H1 (cell line): ENCODE data around the gene APH1B. TPM values are rescaled to one million over a fixed set of nuclear protein-coding genes. Genes with fewer than 3 reads are reported as not detected.

Experiments
- CTCF ChIA-PET: fragments of 300-600 bp; sonication (Branson Sonifier 250); formaldehyde crosslinking; loops from one replicate; lab custom pipeline; 2021; ENCODE audit not compliant: partially characterized antibody; lab: Charles Lee
- POLR2A ChIA-PET: fragments of 300-600 bp; sonication (Branson Sonifier 250); formaldehyde crosslinking; loops from one replicate; lab custom pipeline; 2021; ENCODE audit warnings: inconsistent platforms; ENCODE audit not compliant: partially characterized antibody; lab: Charles Lee
- DNase-seq, 2 experiments: peaks; one replicate each; pipeline versions ENCODE4 v3.0.0 to v3.0.0-alpha.2; 2010 to 2022; ENCODE audit warnings: low spot score in 2 of 2, low read depth in 1 of 2, mixed read lengths in 1 of 2
- FAIRE-seq: peaks from 2 replicates; lab custom pipeline; 2011; peaks lifted over from hg19 to GRCh38; lab: Jason Lieb, UNC
- H2AFZ ChIP-seq: 2 replicates; pipeline ENCODE4 v1.8.1; 2012; ENCODE audit warnings: low read length, inconsistent platforms
- H2AK5ac ChIP-seq: 2 replicates; pipeline ENCODE4 v1.6.1; 2013; ENCODE audit warnings: low read depth, low read length
- H2BK120ac ChIP-seq: replicated peaks from 2 replicates; pipeline ENCODE3; 2013; ENCODE audit warnings: low read depth, low read length, inconsistent platforms
- H2BK12ac ChIP-seq: 2 replicates; pipeline ENCODE4 v1.6.1; 2013; ENCODE audit warnings: low read depth, low read length
- H2BK15ac ChIP-seq: 2 replicates; pipeline ENCODE4 v1.6.1; 2013; ENCODE audit warnings: low read length
- H2BK20ac ChIP-seq: 2 replicates; pipeline ENCODE4 v1.6.1; 2013; ENCODE audit warnings: low read length
- H2BK5ac ChIP-seq: 2 replicates; pipeline ENCODE4 v1.6.1; 2013; ENCODE audit warnings: low read depth, low read length
- H3K14ac ChIP-seq: 2 replicates; pipeline ENCODE4 v1.6.1; 2013; ENCODE audit warnings: inconsistent platforms; ENCODE audit not compliant: insufficient read length
- H3K18ac ChIP-seq: 2 replicates; pipeline ENCODE4 v1.6.1; 2013; ENCODE audit warnings: low read length; ENCODE audit errors: extremely low read depth
- H3K23ac ChIP-seq: 2 replicates; pipeline ENCODE4 v1.6.1; 2013; ENCODE audit warnings: inconsistent platforms; ENCODE audit not compliant: insufficient read length
- H3K23me2 ChIP-seq: 2 replicates; pipeline ENCODE4 v1.6.1; 2013; ENCODE audit warnings: low read depth, low read length
- H3K27ac ChIP-seq: 2 replicates; pipeline ENCODE4 v1.6.1; 2011; ENCODE audit warnings: low read depth, low read length, inconsistent platforms
- H3K27me3 ChIP-seq, 4 experiments: replicated peaks in 1 of 4; 1 replicate in 1 of 4; 2 replicates in 3 of 4; pipeline versions ENCODE4 v1.6.1 to v1.8.1; 2011 to 2013; ENCODE audit warnings: low read length in 3 of 4, mild to moderate bottlenecking in 3 of 4, inconsistent platforms in 2 of 4, mixed read lengths in 2 of 4, moderate library complexity in 1 of 4; ENCODE audit not compliant: control insufficient read depth in 3 of 4, insufficient read depth in 3 of 4; ENCODE audit errors: extremely low read depth in 1 of 4
- H3K36me3 ChIP-seq, 4 experiments: 2 replicates each; pipeline versions ENCODE4 v1.6.1 to v1.8.1; 2011 to 2013; ENCODE audit warnings: mild to moderate bottlenecking in 4 of 4, low read length in 3 of 4, moderate library complexity in 2 of 4, control low read depth in 1 of 4, inconsistent platforms in 1 of 4; ENCODE audit not compliant: insufficient read depth in 4 of 4, control insufficient read depth in 2 of 4
- H3K4ac ChIP-seq: replicated peaks from 2 replicates; pipeline ENCODE3; 2013; ENCODE audit warnings: low read length, low read depth, mixed read lengths, inconsistent platforms; ENCODE audit not compliant: insufficient read length
- H3K4me1 ChIP-seq, 4 experiments: replicated peaks in 1 of 4; 1 replicate in 1 of 4; 2 replicates in 3 of 4; pipeline versions ENCODE4 v1.6.1 to v1.8.1; 2011 to 2013; ENCODE audit warnings: low read length in 3 of 4, inconsistent platforms in 2 of 4, mixed read lengths in 1 of 4; ENCODE audit not compliant: insufficient read depth in 4 of 4, control insufficient read depth in 3 of 4
- H3K4me2 ChIP-seq, 2 experiments: 2 replicates each; pipeline versions ENCODE4 v1.6.1 to v1.8.1; 2011 to 2013; ENCODE audit warnings: low read depth in 2 of 2, low read length in 2 of 2, control low read depth in 1 of 2, inconsistent platforms in 1 of 2, mild to moderate bottlenecking in 1 of 2; ENCODE audit not compliant: insufficient read depth in 1 of 2
- H3K4me3 ChIP-seq, 4 experiments: fragments of 200-600, 300-600 bp in 1 of 4; sonication (generic), shearing (Covaris generic), sonication (Bioruptor Twin) in 1 of 4; 2 replicates each; pipeline versions ENCODE4 v1.5.1 to v1.8.1; 2011 to 2016; ENCODE audit warnings: low read length in 4 of 4, low read depth in 3 of 4, control low read depth in 2 of 4, inconsistent platforms in 2 of 4, mild to moderate bottlenecking in 2 of 4, mixed read lengths in 1 of 4, moderate library complexity in 1 of 4; ENCODE audit not compliant: insufficient read depth in 2 of 4; ENCODE audit errors: extremely low read depth in 1 of 4
- H3K56ac ChIP-seq: replicated peaks from 2 replicates; pipeline ENCODE3; 2013; ENCODE audit warnings: low read depth, mild to moderate bottlenecking, mixed read lengths, low read length, inconsistent platforms; ENCODE audit not compliant: insufficient read length
- H3K79me1 ChIP-seq: 2 replicates; pipeline ENCODE4 v1.6.1; 2013; ENCODE audit warnings: low read depth, low read length, control low read depth
- H3K79me2 ChIP-seq, 2 experiments: 2 replicates each; pipeline versions ENCODE4 v1.6.1 to v1.8.1; 2012 to 2013; ENCODE audit warnings: low read length in 2 of 2, mild to moderate bottlenecking in 2 of 2, inconsistent platforms in 1 of 2; ENCODE audit not compliant: insufficient read depth in 2 of 2, control insufficient read depth in 1 of 2
- H3K9ac ChIP-seq, 4 experiments: replicated peaks in 1 of 4; 1 replicate in 1 of 4; 2 replicates in 3 of 4; pipeline versions ENCODE4 v1.6.1 to v1.8.1; 2011 to 2013; ENCODE audit warnings: low read depth in 3 of 4, low read length in 3 of 4, control low read depth in 2 of 4, mild to moderate bottlenecking in 2 of 4, moderate library complexity in 2 of 4, inconsistent platforms in 1 of 4; ENCODE audit errors: extremely low read depth in 1 of 4
- H3K9me3 ChIP-seq, 2 experiments: 2 replicates each; pipeline versions ENCODE4 v1.6.1 to v1.8.1; 2012 to 2013; ENCODE audit warnings: mild to moderate bottlenecking in 2 of 2, moderate library complexity in 2 of 2, control low read depth in 1 of 2, inconsistent platforms in 1 of 2, low read depth in 1 of 2, low read length in 1 of 2, mixed read lengths in 1 of 2; ENCODE audit not compliant: insufficient read depth in 2 of 2
- H4K20me1 ChIP-seq, 2 experiments: replicated peaks in 1 of 2; 2 replicates each; pipeline versions ENCODE3 to v1.8.1; 2011 to 2013; ENCODE audit warnings: inconsistent platforms in 2 of 2, low read length in 2 of 2, mild to moderate bottlenecking in 1 of 2; ENCODE audit not compliant: insufficient read depth in 2 of 2, control insufficient read depth in 1 of 2
- H4K5ac ChIP-seq: 2 replicates; pipeline ENCODE4 v1.6.1; 2013; ENCODE audit warnings: low read length, low read depth, mixed read lengths, inconsistent platforms; ENCODE audit not compliant: insufficient read length
- H4K8ac ChIP-seq: 2 replicates; pipeline ENCODE4 v1.8.0; 2013; ENCODE audit warnings: mild to moderate bottlenecking, moderate library complexity, low read length, inconsistent platforms; ENCODE audit not compliant: insufficient read depth; ENCODE audit errors: extremely low read depth
- H4K91ac ChIP-seq: replicated peaks from 2 replicates; pipeline ENCODE3; 2013; ENCODE audit warnings: low read length, mixed read lengths, inconsistent platforms; ENCODE audit not compliant: insufficient read length
- ASH2L ChIP-seq: fragments of 200-600, 300-600 bp; sonication (generic); IDR thresholded peaks from one replicate; pipeline ENCODE4 v1.7.1; 2017; ENCODE audit warnings: low read length
- BACH1 ChIP-seq: IDR thresholded peaks from 2 replicates; pipeline ENCODE4 v1.6.1; 2012; ENCODE audit warnings: low read length, improper control_type of control experiment
- CBX5 ChIP-seq: fragments of 300-800, 300-1000 bp; sonication (generic); IDR thresholded peaks from 2 replicates; pipeline ENCODE4 v1.7.1; 2016; ENCODE audit warnings: antibody characterized with exemption, low read length, low read depth
- CREB1 ChIP-seq: IDR thresholded peaks from 2 replicates; pipeline ENCODE4 v1.6.1; 2012; ENCODE audit warnings: inconsistent platforms
- EGR1 ChIP-seq: IDR thresholded peaks from 2 replicates; pipeline ENCODE4 v1.6.1; 2011; ENCODE audit warnings: low read depth, low read length, borderline replicate concordance
- FOSL1 ChIP-seq: IDR thresholded peaks from 2 replicates; pipeline ENCODE4 v1.6.1; 2011; ENCODE audit warnings: mild to moderate bottlenecking, low read depth, low read length, moderate library complexity; ENCODE audit not compliant: insufficient read depth
- GTF2F1 ChIP-seq: IDR thresholded peaks from 2 replicates; pipeline ENCODE4 v1.6.1; 2012; ENCODE audit warnings: low read depth, low read length, improper control_type of control experiment, borderline replicate concordance
- HDAC6 ChIP-seq: IDR thresholded peaks from one replicate; pipeline ENCODE4 v1.7.1; 2012; ENCODE audit warnings: low read depth, mild to moderate bottlenecking, inconsistent platforms, low read length, moderate library complexity
- MAX ChIP-seq: IDR thresholded peaks from 2 replicates; pipeline ENCODE4 v1.6.1; 2012; ENCODE audit warnings: inconsistent platforms
- POLR2A ChIP-seq, 2 experiments: IDR thresholded peaks; 1 replicate in 1 of 2; 2 replicates in 1 of 2; pipeline ENCODE4 v1.6.1; 2011; ENCODE audit warnings: low read depth in 2 of 2, low read length in 2 of 2, mild to moderate bottlenecking in 2 of 2; ENCODE audit errors: control extremely low read depth in 1 of 2
- RBBP5 ChIP-seq: IDR thresholded peaks from 2 replicates; pipeline ENCODE4 v1.7.1; 2012; ENCODE audit warnings: low read depth, mild to moderate bottlenecking, inconsistent platforms, low read length, moderate library complexity, borderline replicate concordance
- SRF ChIP-seq: IDR thresholded peaks from 2 replicates; pipeline ENCODE4 v1.6.1; 2011; ENCODE audit warnings: mild to moderate bottlenecking, low read depth, low read length, moderate library complexity
- SUZ12 ChIP-seq: fragments of 200-600 bp; sonication (generic); IDR thresholded peaks from 2 replicates; pipeline ENCODE4 v1.6.1; 2012; ENCODE audit warnings: mild to moderate bottlenecking, inconsistent platforms, low read length, moderate library complexity, mixed read lengths
- TAF1 ChIP-seq: IDR thresholded peaks from 2 replicates; pipeline ENCODE4 v1.6.1; 2011; ENCODE audit warnings: mild to moderate bottlenecking, low read depth, low read length
- WGBS, 2 experiments: shearing (Covaris generic) in 1 of 2; methylation state at CpG; one replicate each; pipeline versions ENCODE4 v1.1.6 to v1.1.7; 2013 to 2015; ENCODE audit warnings: low lambda C conversion rate in 2 of 2, mixed read lengths in 2 of 2, inconsistent platforms in 1 of 2, low coverage in 1 of 2, missing lambda C conversion rate in 1 of 2; ENCODE audit not compliant: insufficient replicate concordance in 2 of 2, insufficient coverage in 1 of 2, insufficient read length in 1 of 2; ENCODE audit errors: extremely low coverage in 1 of 2, missing lambda C conversion rate in 1 of 2; 5-methylcytosine and 5-hydroxymethylcytosine counted together
- polyA plus RNA-seq, 7 experiments: library from polyadenylated mRNA; depleted of rRNA in 3 of 7; stranded (reverse) in 5 of 7; unstranded in 2 of 7; fragments of >200 nt in 5 of 7; fragments of 200-250 nt in 2 of 7; gene quantifications; 1 replicate in 5 of 7; 2 replicates in 1 of 7; 4 replicates in 1 of 7; pipeline versions ENCODE4 v1.2.1 to v1.2.3, GENCODE V29; 2011 to 2013; ENCODE audit warnings: missing spikeins in 2 of 7, mixed read lengths in 2 of 7
- total RNA-seq: library from RNA; stranded (reverse); fragmentation: NEBNext Ultra II Directional; extraction: Animal tissue kit (Norgen Biotek cat#: 25700); gene quantifications from 2 replicates; pipeline ENCODE4 v1.2.1, GENCODE V29; 2021

APH1B gene
- total and polyA plus RNA-seq, 2 of the 8 experiments (the other 6 are each of a cell fraction or from before 2014, with no cell fraction given), result 11.5 to 22.9 TPM

GRCh38 chr15:63335543-63336240, 58.3 kb downstream of the APH1B start:
- DNase-seq, result no peak
- H3K4me3 ChIP-seq, result no peak overlapping the region
- no peak overlapping the region for H3K14ac ChIP-seq
- H4K5ac ChIP-seq, result no peak overlapping the region
- WGBS, 2 experiments, result 87% methylated on average over 8 of the region's 8 CpGs; no CpG with 5 or more reads in 1 of the 2 experiments
- H3K18ac ChIP-seq, result no peak overlapping the region
- no peak overlapping the region for H3K9ac ChIP-seq
- H2AFZ ChIP-seq, result no peak overlapping the region
- no peak overlapping the region for H3K27ac ChIP-seq
- H3K4me1 ChIP-seq, result peaks cover 12 to 21% (median 19%) of the 10 kb centered on the region in 4 experiments
- no peaks in the 10 kb centered on the region for H4K20me1 ChIP-seq
- H4K8ac ChIP-seq, result no peak overlapping the region
- H3K4me2 ChIP-seq, result no peak overlapping the region
- ChIA-PET POLR2A (no interaction called here), CTCF (no interaction called here)
- no peak overlapping the region for H2BK120ac ChIP-seq
- no peaks in the 10 kb centered on the region; a peak in 1 of 7 replicates for H3K27me3 ChIP-seq
- no peak overlapping the region for H2BK20ac ChIP-seq
- H3K79me1 ChIP-seq, result no peaks in the 10 kb centered on the region
- no peaks in the 10 kb centered on the region for H3K79me2 ChIP-seq
- no peaks in the 10 kb centered on the region for H3K36me3 ChIP-seq
- no peak overlapping the region for H3K4ac ChIP-seq
- no peaks in the 10 kb centered on the region for H3K23me2 ChIP-seq
- H3K56ac ChIP-seq, result no peak overlapping the region
- no peaks in the 10 kb centered on the region for H3K9me3 ChIP-seq
- no peak overlapping the region for H3K23ac ChIP-seq
- no peak for FAIRE-seq
- H2AK5ac ChIP-seq, result no peak overlapping the region
- H2BK12ac ChIP-seq, result no peak overlapping the region
- no peak overlapping the region for H4K91ac ChIP-seq
- no peak overlapping the region for H2BK5ac ChIP-seq
- H2BK15ac ChIP-seq, result no peak overlapping the region
- TF ChIP-seq ASH2L, result no peak
- TF ChIP-seq BACH1, result no peak
- TF ChIP-seq GTF2F1, result no peak
- TF ChIP-seq CBX5, result no peak
- no peak for TF ChIP-seq MAX
- TF ChIP-seq EGR1, result no peak
- TF ChIP-seq RBBP5, result no peak
- TF ChIP-seq SUZ12, result no peak
- no peak for TF ChIP-seq CREB1
- TF ChIP-seq FOSL1, result no peak
- no peak for TF ChIP-seq HDAC6
- no peak for TF ChIP-seq TAF1
- TF ChIP-seq POLR2A (IDR thresholded peaks at IDR 0.05; ENCODE audit: control extremely low read depth in 1 of 2, low read depth in 2 of 2, low read length in 2 of 2), result no peak
- no peak for TF ChIP-seq SRF
